CD1c-positive myeloid dendritic cell (primary cell): ENCODE results near the gene HDHD2.

Experiments used
- DNase-seq: peaks from one replicate; pipeline ENCODE4 v3.0.0-alpha.2; 2016; ENCODE audit errors: extremely low spot score

Gene HDHD2

GRCh38 chr18:47146206-47146605, 4.1 kb downstream of the HDHD2 start:
- no peak for DNase-seq

GRCh38 chr18:47143899-47144485, 6.3 kb downstream of the HDHD2 start:
- DNase-seq = no peak

GRCh38 chr18:47143153-47143552, 7.1 kb downstream of the HDHD2 start:
- DNase-seq = no peak

- no peak for DNase-seq
These were observed 9.0 kb downstream of the HDHD2 start for GRCh38 chr18:47141289-47141688.

GRCh38 chr18:47121146-47121545, 29.2 kb downstream of the HDHD2 start:
- DNase-seq = no peak

- DNase-seq = no peak
These were observed 29.9 kb downstream of the HDHD2 start for GRCh38 chr18:47120428-47120827.

- no peak for DNase-seq
These were observed 31.3 kb downstream of the HDHD2 start for GRCh38 chr18:47118981-47119380.

- no peak for DNase-seq
These were observed 35.1 kb downstream of the HDHD2 start for GRCh38 chr18:47115205-47115604.

- no peak for DNase-seq
These were observed 36.3 kb downstream of the HDHD2 start for GRCh38 chr18:47113796-47114540.

GRCh38 chr18:47110492-47111274, 39.6 kb downstream of the HDHD2 start:
- DNase-seq = no peak

- no peak for DNase-seq
These were observed 40.6 kb downstream of the HDHD2 start for GRCh38 chr18:47109720-47110119.

GRCh38 chr18:47108998-47109405, 41.3 kb downstream of the HDHD2 start:
- DNase-seq = no peak

GRCh38 chr18:47108373-47108772, 41.9 kb downstream of the HDHD2 start:
- DNase-seq = no peak

- DNase-seq = peak; percentile 40
These were observed 50.0 kb downstream of the HDHD2 start for GRCh38 chr18:47100212-47100831.

- no peak for DNase-seq
These were observed 54.5 kb downstream of the HDHD2 start for GRCh38 chr18:47095810-47096209.

GRCh38 chr18:47087676-47088075, 62.6 kb downstream of the HDHD2 start:
- DNase-seq = no peak

- no peak for DNase-seq
These were observed 68.7 kb downstream of the HDHD2 start for GRCh38 chr18:47081578-47081977.

GRCh38 chr18:47080872-47081271, 69.4 kb downstream of the HDHD2 start:
- no peak for DNase-seq

- no peak for DNase-seq
These were observed 73.2 kb downstream of the HDHD2 start for GRCh38 chr18:47077111-47077510.

- no peak for DNase-seq
These were observed 75.0 kb downstream of the HDHD2 start for GRCh38 chr18:47075098-47075883.

- no peak for DNase-seq
These were observed 82.7 kb downstream of the HDHD2 start for GRCh38 chr18:47067648-47068047.

- DNase-seq = no peak
These were observed 87.2 kb downstream of the HDHD2 start for GRCh38 chr18:47063096-47063495.
